Stimulated activated CD4-positive, alpha-beta T cell treated with anti-CD3 and anti-CD28 coated beads, Interleukin-2, amount 100 ng/mL, for 48 hours (primary cell): ENCODE data around the gene HTATIP2.
"Not testable (repeated sequence)": the region's sequence is repeated elsewhere in the genome, so short reads cannot be mapped to it uniquely, and the experiment has no call there.

Experiments used
- DNase-seq, 2 donors: peaks; one replicate each; pipeline ENCODE4 v3.0.0-alpha.2; 2020

The HTATIP2 gene

DNA sequence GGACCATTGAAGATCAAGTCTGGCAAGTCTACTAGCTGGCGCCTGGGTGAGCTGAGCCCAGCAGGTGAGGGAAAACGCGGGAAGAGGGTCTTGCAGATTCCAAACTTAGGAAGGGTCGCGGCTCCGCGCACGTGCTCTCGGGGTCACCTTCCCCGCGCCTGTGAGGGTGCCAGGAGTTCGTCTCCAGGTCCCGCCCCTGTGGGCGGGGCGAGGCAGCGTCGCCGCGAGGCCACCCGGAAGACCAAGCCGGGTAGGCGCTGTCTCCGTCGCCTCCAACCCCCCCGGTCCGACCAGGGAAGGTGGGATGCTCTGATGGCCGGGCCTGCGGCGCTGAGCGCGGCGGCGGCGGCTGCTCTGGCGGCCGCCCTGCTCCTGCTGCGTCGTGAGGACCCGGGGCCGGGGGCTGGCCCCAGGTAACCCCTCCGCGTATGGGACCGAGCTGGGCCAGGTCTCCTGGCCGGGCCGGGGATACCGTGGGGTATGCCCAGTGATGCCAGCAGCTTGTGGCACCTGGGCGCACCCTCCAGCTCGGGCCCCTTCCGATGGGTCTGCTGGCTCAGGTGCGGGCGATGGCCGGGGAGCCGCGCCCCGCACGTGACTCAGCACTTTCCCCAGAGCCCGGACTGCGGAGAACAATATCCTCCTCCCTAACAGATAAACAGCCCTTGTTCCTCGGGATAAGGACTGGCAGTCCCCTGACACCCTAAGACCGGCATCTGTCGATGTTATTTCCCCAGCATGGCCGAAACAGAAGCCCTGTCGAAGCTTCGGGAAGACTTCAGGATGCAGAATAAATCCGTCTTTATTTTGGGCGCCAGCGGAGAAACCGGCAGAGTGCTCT, at the start of gene HTATIP2:
TSS of gene HTATIP2 (plus strand) at position 215 of the 841 bp plus-strand sequence. CDS start at position 739, 524 bp downstream.
- peak; percentile 52 to 69 for DNase-seq

DNA sequence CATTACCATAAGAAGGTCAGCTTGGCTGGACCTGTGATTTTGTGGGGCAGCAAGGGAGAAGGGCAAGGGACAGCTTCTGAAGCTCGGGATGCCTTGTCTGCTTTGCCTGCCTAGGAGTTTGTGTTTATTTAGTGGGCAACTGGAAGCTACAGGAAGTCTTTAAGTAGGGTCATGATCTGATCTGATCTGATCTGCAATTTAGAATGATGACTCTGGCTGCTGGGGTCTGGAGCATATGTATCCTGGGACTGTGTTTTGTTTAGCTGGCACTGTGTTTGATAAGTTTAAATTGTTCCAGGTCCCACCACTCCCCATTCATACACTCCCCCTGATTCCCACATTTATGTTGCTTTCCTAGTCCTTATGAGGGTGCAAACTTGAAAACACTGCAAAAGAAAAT, 47.7 kb upstream of the HTATIP2 start:
- DNase-seq, result no peak

DNA sequence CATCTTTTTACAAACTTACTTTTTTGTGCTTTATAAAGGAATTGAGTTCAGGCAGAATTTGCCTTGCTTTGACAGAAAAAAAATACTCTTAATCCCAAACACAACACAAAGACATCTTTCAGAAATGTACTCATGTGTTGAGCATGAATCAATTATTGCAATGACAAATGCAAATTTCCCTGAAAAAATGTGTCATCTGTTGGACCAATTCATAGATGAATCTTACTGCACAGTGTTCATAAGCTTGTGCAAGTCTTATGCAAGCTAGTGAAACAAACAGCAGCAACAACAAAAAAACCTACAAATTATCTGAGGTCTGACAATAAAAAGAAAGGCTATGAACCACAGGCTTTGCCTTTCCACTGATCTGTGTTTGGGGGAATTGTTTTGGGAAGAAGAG, 42.3 kb upstream of the HTATIP2 start:
- no peak for DNase-seq

DNA sequence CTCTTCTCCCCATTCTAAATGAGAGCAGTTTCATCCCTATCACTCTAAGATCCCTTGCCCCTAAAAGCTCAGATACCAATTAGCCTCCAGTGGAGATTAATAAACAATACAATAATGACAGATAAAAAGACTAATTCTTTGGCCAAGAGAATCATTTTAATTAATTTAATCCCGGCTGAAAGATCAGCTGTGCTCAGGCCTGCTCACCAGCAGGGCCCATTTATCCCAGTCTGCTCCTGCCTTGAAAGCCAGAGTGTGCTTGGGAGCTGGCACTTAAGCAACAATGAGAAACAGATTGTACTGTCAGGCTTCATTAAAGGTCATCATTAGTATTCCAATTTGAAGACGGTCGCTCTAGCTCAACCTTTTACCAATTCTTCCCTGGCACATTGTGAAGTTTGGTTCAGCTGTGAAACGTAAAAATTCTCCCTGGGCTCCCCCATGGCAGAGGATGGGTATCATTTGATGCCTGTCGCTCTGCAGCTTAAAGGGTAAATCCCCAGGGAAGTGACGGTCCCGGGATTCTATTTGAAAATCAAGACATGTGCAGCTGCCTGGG, 36.1 kb upstream of the HTATIP2 start:
- no peak for DNase-seq

GRCh38 chr11:20336056-20336455, 27.5 kb upstream of the HTATIP2 start:
- no peak for DNase-seq

DNA sequence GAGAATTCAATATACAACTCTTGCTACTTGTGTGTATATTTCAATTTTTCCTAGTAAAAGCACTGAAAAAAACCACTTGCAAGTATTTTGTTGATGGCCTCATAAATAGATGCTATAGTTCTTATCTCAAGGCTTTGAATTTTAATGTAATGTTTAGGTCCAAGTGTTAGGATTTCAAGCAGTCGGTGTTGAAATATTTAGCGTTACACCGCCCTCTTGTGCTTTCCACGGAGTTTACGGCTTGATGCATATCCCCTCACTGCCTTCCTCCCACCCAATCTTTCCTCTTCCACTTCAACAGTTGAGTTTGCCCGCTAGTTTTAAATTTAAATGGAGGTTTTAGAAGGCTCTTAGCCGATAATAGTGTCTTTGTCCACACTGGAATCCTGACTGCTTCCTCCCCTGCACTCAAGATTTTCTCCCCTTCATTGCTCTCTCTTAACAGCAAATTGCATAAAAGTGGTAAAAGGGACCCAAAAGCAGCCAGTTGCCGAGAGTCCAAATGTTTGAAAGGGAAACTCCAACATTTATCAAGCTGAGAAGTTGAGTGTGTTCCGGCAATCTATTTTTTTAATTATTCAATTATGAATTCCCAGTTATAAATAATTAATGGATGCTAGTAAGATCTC, 25.9 kb upstream of the HTATIP2 start:
- DNase-seq, result no peak

DNA sequence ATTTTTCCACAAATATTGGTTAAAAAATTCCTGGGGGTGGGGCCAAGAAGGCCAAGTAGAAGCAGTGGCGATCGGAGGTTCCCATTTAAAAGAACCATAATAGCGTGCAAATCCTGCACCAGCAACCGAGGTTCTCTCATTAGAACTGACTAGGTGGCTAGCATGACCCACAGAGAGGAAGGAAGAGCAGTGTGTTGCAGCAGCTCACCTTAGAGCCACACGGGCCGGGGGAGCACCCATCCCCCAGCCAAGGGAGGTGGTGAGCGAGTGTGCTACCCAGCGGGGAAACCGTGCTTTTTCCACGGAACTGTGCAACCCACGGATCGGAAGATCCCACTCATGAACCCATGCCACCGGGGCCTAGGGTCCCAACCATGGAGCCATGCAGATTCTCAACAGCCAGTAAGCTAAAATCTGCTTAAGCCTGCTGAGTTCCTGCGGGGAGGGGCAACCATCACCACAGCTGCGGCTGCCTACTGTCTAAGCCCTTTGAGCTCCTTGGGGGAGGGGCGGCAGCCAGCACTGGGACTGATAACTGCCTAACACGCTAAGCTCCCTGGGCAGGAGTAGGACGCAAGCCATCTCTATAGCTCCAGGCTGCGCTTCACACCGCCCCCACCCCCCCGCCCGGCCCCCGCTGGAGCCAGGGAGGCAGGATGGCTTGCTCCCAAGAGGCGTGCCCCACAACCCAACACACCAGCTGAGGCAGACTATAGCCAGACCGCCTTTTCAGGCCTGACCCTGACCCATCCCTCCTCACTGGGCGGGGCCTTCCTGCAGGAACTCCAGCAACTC, 21.0 kb upstream of the HTATIP2 start:
- no peak for DNase-seq

DNA sequence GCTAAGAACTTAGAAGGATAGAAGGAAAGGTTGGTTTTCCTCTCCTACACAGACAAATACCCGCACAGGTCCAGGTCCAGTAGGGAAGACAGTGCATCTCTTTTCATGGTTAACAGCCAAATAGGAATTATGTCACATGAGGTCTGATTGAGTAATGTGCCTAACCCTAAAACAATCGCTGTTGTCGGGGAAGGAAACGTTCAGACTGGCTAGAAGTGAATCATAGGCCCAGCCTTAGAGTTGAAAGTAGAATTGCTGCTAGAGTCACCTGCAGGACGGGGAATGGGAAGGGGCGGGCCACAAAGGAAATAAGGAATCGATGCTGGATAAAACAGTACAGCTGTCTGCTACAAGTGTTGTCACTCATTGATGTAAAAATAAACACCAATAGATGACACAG, 12.4 kb upstream of the HTATIP2 start:
- DNase-seq, result no peak

DNA sequence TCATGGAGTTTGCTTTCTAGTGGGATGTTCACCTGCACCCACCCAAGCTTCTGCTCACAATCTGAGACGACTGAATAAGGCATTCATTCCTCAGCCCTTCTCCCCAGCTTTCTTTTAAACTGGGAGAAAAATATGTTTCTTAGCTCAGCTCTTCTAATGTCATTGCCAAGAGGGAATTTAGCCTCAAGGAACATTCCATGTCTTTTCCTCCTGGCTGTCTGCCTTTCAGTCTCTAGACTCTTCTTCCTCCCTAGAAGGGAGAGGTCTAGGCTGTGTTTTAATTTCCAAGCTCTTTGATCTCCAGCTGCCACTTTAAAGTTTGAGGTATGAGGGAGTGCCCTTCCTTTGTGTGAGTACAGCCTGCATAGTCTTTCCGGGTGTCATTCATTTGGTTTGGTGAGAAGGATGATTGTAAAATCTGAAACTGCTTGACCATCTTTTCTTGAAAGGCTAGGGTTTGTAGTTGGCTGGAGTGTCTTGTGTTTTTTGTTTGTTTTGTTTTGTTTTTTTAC, 11.7 kb upstream of the HTATIP2 start:
- no peak for DNase-seq

- DNase-seq, result no peak
These were observed 9.6 kb upstream of the HTATIP2 start for GRCh38 chr11:20353829-20354434.

DNA sequence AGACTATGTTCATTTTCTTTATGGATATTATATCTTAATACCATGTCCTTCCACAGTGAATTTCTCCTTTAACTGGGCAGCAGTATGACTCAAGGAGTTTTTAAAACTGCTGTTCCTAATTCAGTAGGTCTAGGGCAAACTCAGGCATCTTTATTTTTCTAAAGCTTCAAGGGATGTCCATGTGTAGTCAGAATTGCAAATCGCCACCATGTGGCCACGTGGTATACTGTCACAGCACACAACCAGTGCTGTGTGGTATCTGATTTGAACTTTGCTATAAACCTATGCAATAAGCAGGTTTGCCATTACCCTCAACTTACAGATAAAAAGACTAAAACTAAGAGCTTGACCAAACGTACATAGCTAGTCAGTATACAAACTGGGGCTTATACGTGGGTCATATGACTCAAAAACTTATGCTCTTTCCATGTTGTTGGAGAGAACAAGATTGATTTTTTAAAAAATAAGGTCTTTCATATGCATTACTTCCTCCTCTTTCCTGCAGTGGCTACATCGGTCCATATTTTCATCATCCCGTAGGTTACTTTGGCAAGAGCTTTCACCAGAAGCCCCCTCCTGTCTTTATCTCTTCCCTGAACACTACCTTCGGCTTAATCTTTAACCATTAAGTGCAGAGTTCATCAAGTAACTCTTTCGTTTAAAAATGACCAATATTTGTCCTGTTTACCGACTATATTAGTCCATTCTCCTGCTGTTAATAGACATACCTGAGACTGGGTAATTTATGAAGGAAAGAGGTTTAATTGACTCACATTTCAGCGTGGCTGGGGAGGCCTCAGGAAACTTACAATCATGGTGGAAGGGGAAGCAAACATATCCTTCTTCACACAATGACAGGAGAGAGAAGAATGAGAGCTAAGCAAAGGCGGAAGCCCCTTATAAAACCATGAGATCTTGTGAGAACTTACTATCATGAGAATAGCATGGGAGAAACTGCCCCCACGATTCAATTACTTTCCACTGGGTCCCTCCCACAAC, 8.0 kb upstream of the HTATIP2 start:
- DNase-seq, result no peak

DNA sequence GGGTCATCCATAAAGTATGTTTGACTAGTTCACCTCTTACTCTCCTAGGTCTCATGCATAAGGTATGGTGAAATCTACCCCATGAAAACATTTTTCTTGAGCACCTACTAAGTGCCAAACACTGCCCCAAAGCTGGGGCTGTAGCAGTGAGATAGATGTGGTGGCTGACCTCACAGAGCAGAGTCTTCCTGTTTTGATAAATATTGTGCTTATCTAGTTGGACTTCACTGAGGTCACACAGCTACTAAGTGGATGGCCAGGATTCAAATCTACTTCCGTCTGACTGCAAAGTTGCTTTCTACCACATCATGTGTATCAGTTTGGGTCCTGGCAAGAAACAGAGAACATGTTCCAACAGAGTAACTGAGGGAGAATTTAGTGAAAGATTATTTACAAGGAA, 6.4 kb upstream of the HTATIP2 start:
- DNase-seq, result no peak

- DNase-seq, result no peak
These were observed 2.9 kb upstream of the HTATIP2 start for GRCh38 chr11:20360650-20361049.

- no peak for DNase-seq
These were observed 1.0 kb upstream of the HTATIP2 start for GRCh38 chr11:20362481-20362880.

DNA sequence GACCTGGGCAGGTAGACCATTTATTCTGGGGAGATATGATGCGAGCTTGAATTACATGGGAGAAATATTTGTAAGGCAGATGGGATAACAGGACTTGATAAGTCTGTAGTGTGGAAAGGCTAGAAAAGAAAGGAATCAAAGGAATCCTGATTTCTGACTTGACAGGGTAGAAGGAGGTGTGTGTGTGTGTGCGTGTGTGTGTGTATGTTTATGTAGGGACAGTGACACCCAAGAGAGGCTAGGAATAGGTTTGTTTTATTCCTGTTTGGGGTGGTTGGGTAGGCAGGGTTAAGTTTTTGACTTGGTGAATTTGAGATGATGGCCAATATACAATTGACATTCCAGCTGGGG, 390 bp upstream of the HTATIP2 start:
- DNase-seq, result no peak

- DNase-seq, result no peak
These were observed 853 bp downstream of the HTATIP2 start for GRCh38 chr11:20364341-20364792.

- not testable (repeated sequence) for DNase-seq
These were observed 2.0 kb downstream of the HTATIP2 start for GRCh38 chr11:20365465-20365864.

DNA sequence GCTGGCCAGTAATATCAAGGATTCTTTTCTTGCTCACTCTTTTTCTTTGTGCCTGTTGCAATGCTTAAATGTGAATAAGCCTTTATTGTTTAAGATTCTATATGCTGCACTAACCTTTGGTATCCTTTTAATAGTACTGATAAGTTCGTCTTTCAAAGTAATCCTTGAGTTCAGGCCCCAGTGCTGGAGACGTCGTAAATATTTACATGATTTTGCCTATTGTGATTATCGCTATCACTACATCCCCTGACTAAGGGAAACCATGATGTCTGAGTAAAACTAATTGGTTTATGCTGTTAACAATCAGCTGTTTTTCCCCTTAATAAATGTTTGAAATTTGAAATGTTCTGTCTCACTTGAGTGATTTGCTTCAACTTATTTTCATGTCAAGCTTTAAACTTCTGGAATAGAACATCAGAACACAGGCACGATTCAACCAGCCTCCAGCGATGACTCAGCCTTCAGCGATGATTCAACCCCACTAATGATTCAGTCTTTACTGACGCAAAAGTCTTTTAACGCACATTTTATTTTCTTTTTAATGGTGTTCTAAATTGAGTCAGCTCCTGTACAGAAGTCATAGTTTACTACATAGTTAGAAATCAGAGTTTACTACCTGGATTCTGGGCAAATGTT, 3.9 kb downstream of the HTATIP2 start:
- DNase-seq, result peak; percentile 53 to 56

GRCh38 chr11:20368438-20368837, 4.9 kb downstream of the HTATIP2 start:
- DNase-seq, result no peak

GRCh38 chr11:20369826-20370225, 6.3 kb downstream of the HTATIP2 start:
- DNase-seq, result no peak
